GM18511 (cell line): ENCODE data around the gene IL19.

Experiments
- ATAC-seq: cut with Tn5 transposase; IDR thresholded peaks from one replicate; pipeline ENCODE4 v1.9.1; 2021; ENCODE audit warnings: mild to moderate bottlenecking, moderate library complexity; ENCODE audit not compliant: unreplicated experiment

Gene IL19

GRCh38 chr1:206797534-206798383, 27.2 kb downstream of the IL19 start:
- ATAC-seq = no peak

- ATAC-seq = no peak
Measured at GRCh38 chr1:206798384-206798996, 27.9 kb downstream of the IL19 start.

GRCh38 chr1:206799311-206799710, 28.7 kb downstream of the IL19 start:
- ATAC-seq = no peak

- no peak for ATAC-seq
Measured at GRCh38 chr1:206800411-206800810, 29.8 kb downstream of the IL19 start.

- ATAC-seq = no peak
Measured at GRCh38 chr1:206800891-206801290, 30.3 kb downstream of the IL19 start.

GRCh38 chr1:206801467-206801866, 30.9 kb downstream of the IL19 start:
- no peak for ATAC-seq

- ATAC-seq = no peak
Measured at GRCh38 chr1:206802401-206802800, 31.8 kb downstream of the IL19 start.

GRCh38 chr1:206803221-206803730, 32.7 kb downstream of the IL19 start:
- peak; percentile 99 for ATAC-seq

- no peak for ATAC-seq
Measured at GRCh38 chr1:206804156-206804737, 33.7 kb downstream of the IL19 start.

- no peak for ATAC-seq
Measured at GRCh38 chr1:206805357-206805756, 34.8 kb downstream of the IL19 start.

- no peak for ATAC-seq
Measured at GRCh38 chr1:206808615-206809014, 38.0 kb downstream of the IL19 start.

- ATAC-seq = no peak
Measured at GRCh38 chr1:206809504-206810084, 39.0 kb downstream of the IL19 start.

GRCh38 chr1:206812471-206812870, 41.9 kb downstream of the IL19 start:
- no peak for ATAC-seq

GRCh38 chr1:206814716-206815341, 44.3 kb downstream of the IL19 start:
- ATAC-seq = no peak

GRCh38 chr1:206816390-206817287, 46.1 kb downstream of the IL19 start:
- peak; percentile 77 for ATAC-seq

GRCh38 chr1:206821493-206821892, 50.9 kb downstream of the IL19 start:
- ATAC-seq = no peak

- no peak for ATAC-seq
Measured at GRCh38 chr1:206823727-206824126, 53.2 kb downstream of the IL19 start.

- no peak for ATAC-seq
Measured at GRCh38 chr1:206824331-206824730, 53.8 kb downstream of the IL19 start.

- ATAC-seq = no peak
Measured at GRCh38 chr1:206826394-206826793, 55.8 kb downstream of the IL19 start.

- ATAC-seq = no peak
Measured at GRCh38 chr1:206828061-206828460, 57.5 kb downstream of the IL19 start.
